ENCODE results near the gene CNOT4. TPM values are rescaled to one million over a fixed set of nuclear protein-coding genes. Genes with fewer than 3 reads are reported as not detected.

The CNOT4 gene
- total RNA-seq, 1 experiment from 2014 or later = 25.8 TPM

DNA sequence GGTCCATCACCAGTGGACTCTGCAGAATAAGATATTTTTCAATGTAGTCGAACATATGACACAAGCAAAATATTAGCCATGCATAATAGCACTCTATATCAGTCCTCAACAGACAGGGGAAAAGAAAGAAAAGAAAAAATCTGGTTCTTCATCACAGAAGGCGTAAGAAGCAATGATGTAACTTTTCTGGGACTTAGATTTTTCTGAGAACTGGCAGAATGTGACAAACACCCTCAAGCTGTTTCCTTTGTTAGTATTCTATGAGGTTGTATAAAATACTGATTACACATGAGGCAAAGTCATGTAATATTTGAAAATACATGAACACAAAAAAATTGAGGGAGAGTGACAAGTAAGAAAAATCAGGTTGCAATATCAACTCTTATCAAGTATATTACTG, 84.9 kb downstream of the CNOT4 start:
- H3K4me1 ChIP-seq (replicated peaks; ENCODE audit: insufficient read depth) = no peaks in the 10 kb centered on the region
- H3K36me3 ChIP-seq (ENCODE audit: low read depth) = 0 out of 2 replicates have a peak, but pooled peaks cover 4% of the 10 kb centered on the region
- H3K27ac ChIP-seq = no peak overlapping the region
- intact Hi-C loops (cut with micrococcal nuclease; ENCODE audit: unreplicated experiment) = no loop called here
- no peaks in the 10 kb centered on the region for H3F3A ChIP-seq (ENCODE audit: insufficient read depth, low read depth)
- no peaks in the 10 kb centered on the region; the same call in 1 of the 2 replicates for H3K9me3 ChIP-seq (ENCODE audit: insufficient read depth, low read depth)
- TF ChIP-seq, protein P1, sequence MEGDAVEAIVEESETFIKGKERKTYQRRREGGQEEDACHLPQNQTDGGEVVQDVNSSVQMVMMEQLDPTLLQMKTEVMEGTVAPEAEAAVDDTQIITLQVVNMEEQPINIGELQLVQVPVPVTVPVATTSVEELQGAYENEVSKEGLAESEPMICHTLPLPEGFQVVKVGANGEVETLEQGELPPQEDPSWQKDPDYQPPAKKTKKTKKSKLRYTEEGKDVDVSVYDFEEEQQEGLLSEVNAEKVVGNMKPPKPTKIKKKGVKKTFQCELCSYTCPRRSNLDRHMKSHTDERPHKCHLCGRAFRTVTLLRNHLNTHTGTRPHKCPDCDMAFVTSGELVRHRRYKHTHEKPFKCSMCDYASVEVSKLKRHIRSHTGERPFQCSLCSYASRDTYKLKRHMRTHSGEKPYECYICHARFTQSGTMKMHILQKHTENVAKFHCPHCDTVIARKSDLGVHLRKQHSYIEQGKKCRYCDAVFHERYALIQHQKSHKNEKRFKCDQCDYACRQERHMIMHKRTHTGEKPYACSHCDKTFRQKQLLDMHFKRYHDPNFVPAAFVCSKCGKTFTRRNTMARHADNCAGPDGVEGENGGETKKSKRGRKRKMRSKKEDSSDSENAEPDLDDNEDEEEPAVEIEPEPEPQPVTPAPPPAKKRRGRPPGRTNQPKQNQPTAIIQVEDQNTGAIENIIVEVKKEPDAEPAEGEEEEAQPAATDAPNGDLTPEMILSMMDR (conservative IDR thresholded peaks at IDR 0.05) = no peak
- no peak for TF ChIP-seq EZH2 (IDR thresholded peaks at IDR 0.05; ENCODE audit: low read depth)
- H4K20me1 ChIP-seq (ENCODE audit: insufficient read depth) = peaks cover 20% of the 10 kb centered on the region
- peaks cover 40% of the 10 kb centered on the region for H3K79me2 ChIP-seq (ENCODE audit: low read depth)
- H3K9me2 ChIP-seq (ENCODE audit: insufficient read depth) = no peaks in the 10 kb centered on the region
- ChIA-PET POLR2A (ENCODE audit: unreplicated experiment) (no interaction called here), CTCF (no interaction called here)
- H2AFZ ChIP-seq = no peak overlapping the region
- no TSS peak for BruUV-seq (replicated peaks)
- no peaks in the 10 kb centered on the region for H3K27me3 ChIP-seq (ENCODE audit: insufficient read depth, low read depth)
- no peak overlapping the region for H3K4me3 ChIP-seq
- no peak for DNase-seq
- H3K4me2 ChIP-seq = no peak overlapping the region

DNA sequence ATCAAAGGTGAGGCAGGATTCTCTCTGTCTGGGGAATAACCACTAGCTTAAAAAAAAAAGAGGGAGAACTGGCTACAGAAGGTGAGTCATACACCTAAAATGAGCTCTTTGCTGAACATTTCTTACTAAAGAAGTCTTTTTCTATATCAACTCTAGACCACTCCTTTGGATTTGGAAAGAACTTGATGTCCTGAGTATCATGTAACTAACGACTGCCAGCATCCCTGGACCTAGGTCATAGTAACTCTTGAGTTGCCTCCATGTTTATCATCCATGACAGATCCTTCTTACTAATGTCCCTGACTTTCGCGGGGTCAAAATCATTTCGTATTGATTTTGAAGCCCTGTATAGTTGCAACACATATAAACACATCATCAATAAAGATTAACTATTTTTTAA, 89.1 kb downstream of the CNOT4 start:
- Histone ChIP-seq H4K20me1 (ENCODE audit: insufficient read depth) (peaks cover 29% of the 10 kb centered on the region), H2AFZ (no peak overlapping the region), H3K36me3 (ENCODE audit: low read depth) (0 out of 2 replicates have a peak, but pooled peaks cover 4% of the 10 kb centered on the region), H3K9me3 (ENCODE audit: insufficient read depth, low read depth) (no peaks in the 10 kb centered on the region; the same call in 1 of the 2 replicates), H3K27me3 (ENCODE audit: insufficient read depth, low read depth) (no peaks in the 10 kb centered on the region), H3K79me2 (ENCODE audit: low read depth) (peaks cover 15% of the 10 kb centered on the region; the same call in 1 of the 2 replicates), H3K9me2 (ENCODE audit: insufficient read depth) (no peaks in the 10 kb centered on the region), H3K4me2 (no peak overlapping the region), H3K4me3 (no peak overlapping the region), H3K27ac (no peak overlapping the region), H3K4me1 (replicated peaks; ENCODE audit: insufficient read depth) (no peaks in the 10 kb centered on the region), H3F3A (ENCODE audit: insufficient read depth, low read depth) (no peaks in the 10 kb centered on the region)
- CTCF ChIA-PET = no interaction called here
- intact Hi-C loops (cut with micrococcal nuclease; ENCODE audit: unreplicated experiment) = loop anchor here (5.0 kb wide), 1 partner anchor 33 kb away; no protein-coding TSS in a partner anchor
- POLR2A ChIA-PET (ENCODE audit: unreplicated experiment) = interaction anchor here (0.7 kb wide), 2 partner anchors 17 to 85 kb away, joined by 3 to 8 read pairs; no protein-coding TSS in a partner anchor
- no peak for DNase-seq
- TF ChIP-seq EZH2 (IDR thresholded peaks at IDR 0.05; ENCODE audit: low read depth) = no peak
- TF ChIP-seq, protein P1 (conservative IDR thresholded peaks at IDR 0.05) = no peak
- BruUV-seq (replicated peaks) = no TSS peak

DNA sequence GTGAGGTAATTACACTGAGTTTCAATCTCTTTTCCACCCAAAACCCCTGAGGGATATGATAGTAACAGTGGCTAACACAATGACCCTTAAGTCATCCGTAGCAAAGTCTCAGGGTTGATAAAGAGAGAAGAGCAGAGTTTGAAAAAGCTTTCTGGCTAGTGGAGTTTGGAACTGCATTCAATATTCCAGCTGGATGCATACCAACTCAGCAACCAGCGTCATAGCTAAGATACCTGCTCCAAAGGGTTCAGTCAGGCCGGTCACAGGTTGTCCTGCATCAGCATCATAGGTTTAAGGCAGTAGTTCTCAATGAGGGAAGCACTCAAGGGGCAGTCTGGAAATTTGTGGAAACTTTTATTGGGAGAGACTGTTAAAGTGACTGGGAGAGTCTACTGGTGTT, 93.5 kb downstream of the CNOT4 start:
- Histone ChIP-seq H3K27me3 (ENCODE audit: insufficient read depth, low read depth) (no peaks in the 10 kb centered on the region), H3K4me2 (no peak overlapping the region), H3K4me3 (no peak overlapping the region), H3K9me2 (ENCODE audit: insufficient read depth) (no peaks in the 10 kb centered on the region), H3K9me3 (ENCODE audit: insufficient read depth, low read depth) (no peaks in the 10 kb centered on the region), H3K36me3 (ENCODE audit: low read depth) (no peaks in the 10 kb centered on the region), H3K4me1 (replicated peaks; ENCODE audit: insufficient read depth) (no peaks in the 10 kb centered on the region), H3K79me2 (ENCODE audit: low read depth) (no peaks in the 10 kb centered on the region), H2AFZ (no peak overlapping the region), H3K27ac (no peak overlapping the region), H4K20me1 (ENCODE audit: insufficient read depth) (peaks cover 14% of the 10 kb centered on the region; the same call in 1 of the 2 replicates), H3F3A (ENCODE audit: insufficient read depth, low read depth) (no peaks in the 10 kb centered on the region; the same call in none of the 2 replicates)
- CTCF ChIA-PET = no interaction called here
- BruUV-seq (replicated peaks) = no TSS peak
- POLR2A ChIA-PET (ENCODE audit: unreplicated experiment) = no interaction called here
- no peak for TF ChIP-seq EZH2 (IDR thresholded peaks at IDR 0.05; ENCODE audit: low read depth)
- TF ChIP-seq, protein P1 (conservative IDR thresholded peaks at IDR 0.05) = no peak
- intact Hi-C loops (cut with micrococcal nuclease; ENCODE audit: unreplicated experiment) = no loop called here
- no peak for DNase-seq

Measured in PC-9 (cell line).